ENCODE measurements around the gene SP8. TPM values are rescaled to one million over a fixed set of nuclear protein-coding genes. Genes with fewer than 3 reads are reported as not detected.

SP8 gene
- total RNA-seq, 8 experiments from 2014 or later: 0.10 to 16.8 (median 4.2) TPM

DNA sequence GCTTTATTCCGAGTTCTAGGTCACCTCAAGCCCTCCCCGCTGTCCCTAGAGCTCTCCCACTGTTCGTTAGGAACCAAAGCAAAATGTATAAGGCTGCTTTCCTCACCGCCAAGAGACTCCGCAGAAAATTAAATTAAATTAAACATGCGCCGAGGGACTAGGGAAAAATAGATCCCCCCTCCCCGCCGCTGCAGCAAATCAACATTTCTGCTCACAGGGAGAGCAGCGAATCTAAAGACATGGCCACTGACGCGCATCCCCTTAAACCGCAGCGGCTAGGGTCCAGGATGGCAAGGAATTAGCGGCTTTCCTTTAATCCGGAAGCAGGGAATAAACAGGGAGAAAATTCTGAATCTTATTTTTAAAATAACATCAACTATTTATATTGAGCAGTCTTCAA is 7.6 kb downstream of the SP8 start:
- peaks cover 26 to 27% of the 10 kb centered on the region in 2 donors for H3K4me1 ChIP-seq (replicated peaks in 1 of 2)
- H3K4me3 ChIP-seq: peak overlapping the region in 3 of 5 donors; percentile 31 to 47 (median 43)
- ATAC-seq (replicated peaks in 6 of 8): peak in 3 of 8 experiments; percentile 9 to 33 (median 15)
- 19 to 75% (median 44%) methylated on average over 2 to 16 of the region's 16 CpGs; no CpG with 5 or more reads in 1 of the 10 experiments for WGBS, 10 experiments
- no peak overlapping the region for H3K27ac ChIP-seq
- in situ Hi-C loops (cut with MboI; ENCODE audit: low pct_unique_long_range_greater_than_20kb in 2 of 9, low sequenced_read_pairs in 9 of 9, unreplicated experiment in 9 of 9): loop anchor here (10.0 to 25.0 kb wide), 8 partner anchors 183 to 983 kb away; partner anchors contain the start of gene SP4 (in 1 of the 9)

DNA sequence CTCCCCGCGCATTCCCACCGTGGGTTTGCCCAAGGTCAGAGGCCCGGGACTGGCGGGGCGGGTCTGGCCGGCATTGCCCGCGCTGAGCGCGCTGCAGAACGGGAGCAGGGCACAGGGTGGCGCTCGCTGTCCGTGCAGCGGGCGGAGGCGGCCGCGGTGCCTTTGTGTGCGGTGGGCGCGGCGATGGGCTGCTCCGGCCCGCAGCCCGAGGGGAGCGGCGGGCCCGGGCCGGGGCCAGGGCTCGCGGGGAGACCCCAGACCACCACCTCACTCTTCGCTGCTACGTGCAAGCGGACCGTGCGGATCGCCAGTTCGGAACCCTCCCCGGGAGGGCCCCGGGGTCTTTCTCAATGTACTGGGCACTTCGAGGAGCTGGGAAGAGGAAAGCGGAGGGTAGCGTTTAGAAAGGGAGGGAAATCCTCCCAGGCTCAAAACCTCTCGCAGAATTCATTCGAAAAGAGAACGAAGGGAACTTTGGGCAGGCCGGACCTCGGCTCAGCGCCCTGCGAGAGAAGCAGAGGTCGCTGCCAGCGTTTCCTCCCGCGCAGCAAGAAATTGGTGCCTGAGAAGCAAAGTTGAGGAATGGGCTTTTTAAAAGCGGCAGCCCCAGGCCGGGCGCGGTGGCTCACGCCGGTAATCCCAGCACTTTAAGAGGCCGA is 8.5 kb downstream of the SP8 start:
- in situ Hi-C loops (cut with MboI; ENCODE audit: low pct_unique_long_range_greater_than_20kb in 2 of 9, low sequenced_read_pairs in 9 of 9, unreplicated experiment in 9 of 9): loop anchor here (10.0 to 25.0 kb wide), 8 partner anchors 184 to 984 kb away; partner anchors contain the start of gene SP4 (in 1 of the 9)
- H3K4me3 ChIP-seq: peak overlapping the region; percentile 31 to 47 (median 43)
- WGBS, 10 experiments: 0 to 29% (median 10%) methylated on average over 1 to 19 of the region's 63 CpGs; no CpG with 5 or more reads in 2 of the 10 experiments
- peak; percentile 92 to 100 (median 96) for ATAC-seq (replicated peaks in 6 of 8)
- peaks cover 26 to 27% of the 10 kb centered on the region in 2 donors for H3K4me1 ChIP-seq (replicated peaks in 1 of 2)
- peak overlapping the region in 1 of 2 donors; percentile 73 for H3K27ac ChIP-seq

DNA sequence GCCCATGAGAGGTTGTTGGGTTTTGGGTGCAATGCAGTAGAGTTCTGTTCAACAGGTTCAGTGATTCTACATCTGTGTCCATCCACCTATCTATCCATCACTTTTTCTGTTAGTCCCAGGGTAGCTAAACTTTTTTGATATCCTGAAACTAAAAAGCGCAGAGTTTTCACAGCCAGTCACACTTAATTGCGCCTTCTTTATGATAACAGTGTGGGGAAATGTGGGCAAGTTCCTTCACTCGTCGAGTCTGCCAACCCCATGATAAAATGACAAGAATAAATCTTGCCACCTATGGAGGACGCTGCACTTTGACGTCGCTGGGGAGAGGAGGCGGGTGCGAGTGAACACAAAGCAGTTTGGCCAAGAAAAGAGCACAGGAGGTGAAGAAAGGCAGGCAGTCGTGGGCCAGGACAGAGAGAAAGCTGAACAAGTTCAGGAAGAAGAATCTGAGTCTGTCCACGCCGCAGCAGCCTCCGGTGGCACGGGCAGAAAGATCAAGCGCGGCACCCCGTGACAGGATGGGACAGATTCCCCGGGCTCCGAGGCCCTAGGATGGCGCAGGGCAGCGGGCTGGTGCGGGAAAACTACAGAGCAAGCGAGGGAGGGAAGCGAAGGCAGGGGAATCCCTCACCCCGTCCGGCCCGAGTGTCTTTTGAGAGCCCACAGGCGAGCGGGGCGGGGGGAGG is 9.2 kb downstream of the SP8 start:
- WGBS, 10 experiments: 8 to 64% (median 45%) methylated on average over 2 to 9 of the region's 30 CpGs; no CpG with 5 or more reads in 1 of the 10 experiments
- in situ Hi-C loops (cut with MboI; ENCODE audit: low pct_unique_long_range_greater_than_20kb in 2 of 9, low sequenced_read_pairs in 9 of 9, unreplicated experiment in 9 of 9): loop anchor here (10.0 to 25.0 kb wide), 8 partner anchors 185 to 985 kb away; partner anchors contain the start of gene SP4 (in 1 of the 9)
- Histone ChIP-seq H3K27ac (no peak overlapping the region), H3K4me1 (replicated peaks in 1 of 2) (peaks cover 26 to 27% of the 10 kb centered on the region in 2 donors), H3K4me3 (peak overlapping the region; percentile 31 to 47 (median 43))
- ATAC-seq (replicated peaks in 6 of 8): peak; percentile 46 to 77 (median 63)

DNA sequence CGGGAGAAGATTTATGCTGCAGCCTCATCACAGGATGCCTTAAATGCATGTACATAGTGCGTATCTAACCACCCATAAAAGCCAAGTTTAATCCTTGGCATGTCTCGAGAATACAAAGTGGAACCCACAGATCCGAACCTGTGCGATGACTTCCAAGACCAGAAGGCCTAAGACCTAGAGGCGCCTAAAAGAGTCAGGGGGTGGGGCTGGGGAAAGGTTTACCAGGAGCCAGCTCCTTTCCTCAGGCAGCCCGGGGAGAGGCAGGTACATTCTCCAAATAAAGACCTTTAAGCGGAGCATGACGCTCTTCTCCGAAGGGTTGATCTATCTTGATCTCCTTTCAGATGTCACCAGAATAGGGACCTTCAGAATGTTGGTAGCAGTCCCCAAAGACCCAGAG is 9.7 kb downstream of the SP8 start:
- no peak overlapping the region for H3K27ac ChIP-seq
- no peak overlapping the region for H3K4me3 ChIP-seq
- H3K4me1 ChIP-seq (replicated peaks in 1 of 2): peaks cover 26 to 27% of the 10 kb centered on the region in 2 donors
- ATAC-seq (replicated peaks in 6 of 8): no peak
- 10 to 90% (median 76%) methylated on average over 2 to 8 of the region's 10 CpGs; no CpG with 5 or more reads in 3 of the 10 experiments for WGBS, 10 experiments
- in situ Hi-C loops (cut with MboI; ENCODE audit: low pct_unique_long_range_greater_than_20kb in 2 of 9, low sequenced_read_pairs in 9 of 9, unreplicated experiment in 9 of 9): loop anchor here (10.0 to 25.0 kb wide), 8 partner anchors 185 to 985 kb away; partner anchors contain the start of gene SP4 (in 1 of the 9)

DNA sequence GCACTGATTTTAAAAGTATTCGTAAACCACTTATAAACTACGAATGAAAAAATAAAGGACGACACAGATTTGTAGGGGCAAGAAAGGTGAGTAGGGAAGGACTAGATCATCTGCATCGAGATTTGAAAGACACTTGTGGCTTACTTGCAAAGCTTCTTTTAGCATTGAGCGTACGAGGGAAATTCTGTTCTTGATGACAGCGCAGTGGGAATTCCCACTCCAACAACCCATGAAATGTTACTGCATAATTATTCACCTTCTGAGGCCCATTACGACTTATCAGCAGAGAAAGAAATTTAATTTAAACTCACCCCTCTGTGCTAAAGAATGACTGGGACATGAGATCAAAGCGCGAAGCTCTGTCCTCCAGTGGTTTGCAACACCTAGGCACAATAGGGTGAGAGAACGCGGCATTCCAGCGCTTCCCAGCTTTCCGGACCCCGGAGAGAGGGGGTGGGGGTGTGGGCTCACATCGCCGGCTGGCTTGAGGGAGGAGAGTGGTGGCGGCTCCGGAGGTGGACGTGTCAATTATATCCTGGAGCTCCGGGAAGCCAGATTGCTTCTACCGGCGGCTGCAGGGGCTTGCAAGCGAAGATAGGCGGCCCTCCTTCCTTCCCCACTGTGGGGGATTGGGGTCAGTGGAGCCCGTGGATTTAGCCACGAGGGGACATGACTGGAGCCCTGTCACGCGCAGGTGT is 10.3 kb downstream of the SP8 start:
- H3K4me3 ChIP-seq: no peak overlapping the region
- H3K27ac ChIP-seq: no peak overlapping the region
- 3 to 80% (median 50%) methylated on average over 1 to 21 of the region's 29 CpGs; no CpG with 5 or more reads in 1 of the 10 experiments for WGBS, 10 experiments
- ATAC-seq (replicated peaks in 6 of 8): no peak
- peaks cover 26 to 27% of the 10 kb centered on the region in 2 donors for H3K4me1 ChIP-seq (replicated peaks in 1 of 2)
- in situ Hi-C loops (cut with MboI; ENCODE audit: low pct_unique_long_range_greater_than_20kb in 2 of 9, low sequenced_read_pairs in 9 of 9, unreplicated experiment in 9 of 9): loop anchor here (10.0 to 25.0 kb wide), 8 partner anchors 186 to 986 kb away; partner anchors contain the start of gene SP4 (in 1 of the 9)

DNA sequence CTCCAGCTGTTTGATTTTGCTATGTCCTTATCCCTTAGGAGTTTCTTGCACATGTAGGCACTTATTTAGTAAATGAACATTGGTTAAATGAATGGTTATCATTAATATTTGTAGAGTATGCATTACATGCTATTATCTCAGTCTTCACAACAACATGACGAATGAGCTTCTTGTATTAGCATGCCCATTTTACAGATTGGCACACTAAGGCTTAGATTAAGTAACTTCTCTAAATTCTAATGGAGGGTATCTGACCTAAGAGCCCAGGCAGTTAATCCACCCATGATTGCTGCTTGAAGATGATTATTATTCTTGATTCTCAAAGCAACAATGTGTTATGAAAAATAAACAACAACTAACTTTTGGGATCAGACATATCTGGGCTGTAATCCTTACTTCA is 32.7 kb downstream of the SP8 start:
- Histone ChIP-seq H3K27ac (no peak overlapping the region), H3K4me1 (replicated peaks in 1 of 2) (no peaks in the 10 kb centered on the region), H3K4me3 (no peak overlapping the region)
- in situ Hi-C loops (cut with MboI; ENCODE audit: low pct_unique_long_range_greater_than_20kb in 2 of 9, low sequenced_read_pairs in 9 of 9, unreplicated experiment in 9 of 9): no loop called here
- no peak for ATAC-seq (replicated peaks in 6 of 8)
- WGBS, 10 experiments: 0 to 100% (median 100%) methylated on average over 1 of the region's 1 CpG; no CpG with 5 or more reads in 3 of the 10 experiments

DNA sequence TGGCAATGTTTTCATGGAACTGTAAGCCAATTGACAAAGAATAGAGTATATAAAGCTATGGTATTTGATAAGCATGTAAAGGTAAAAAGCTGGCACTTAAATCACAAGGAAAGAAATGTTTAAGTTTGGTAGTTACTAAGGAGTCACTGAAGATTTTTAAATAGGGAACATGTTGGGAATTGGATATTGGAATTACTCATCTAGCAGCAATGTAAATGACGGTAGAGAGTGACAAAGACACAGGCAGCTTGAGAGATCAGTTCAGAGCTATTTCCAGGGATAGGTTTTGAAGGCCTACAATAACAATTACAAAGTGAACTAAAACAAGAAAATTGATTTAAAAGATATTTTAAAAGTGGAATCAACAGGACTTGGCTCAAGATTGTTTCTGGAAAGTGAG is 36.8 kb downstream of the SP8 start:
- H3K27ac ChIP-seq: no peak overlapping the region
- no peak overlapping the region for H3K4me3 ChIP-seq
- no peak for ATAC-seq (replicated peaks in 6 of 8)
- 0 to 100% (median 60%) methylated on average over 1 of the region's 1 CpG; no CpG with 5 or more reads in 3 of the 10 experiments for WGBS, 10 experiments
- in situ Hi-C loops (cut with MboI; ENCODE audit: low pct_unique_long_range_greater_than_20kb in 2 of 9, low sequenced_read_pairs in 9 of 9, unreplicated experiment in 9 of 9): no loop called here
- H3K4me1 ChIP-seq (replicated peaks in 1 of 2): peaks cover 0 to 13% of the 10 kb centered on the region in 2 donors

DNA sequence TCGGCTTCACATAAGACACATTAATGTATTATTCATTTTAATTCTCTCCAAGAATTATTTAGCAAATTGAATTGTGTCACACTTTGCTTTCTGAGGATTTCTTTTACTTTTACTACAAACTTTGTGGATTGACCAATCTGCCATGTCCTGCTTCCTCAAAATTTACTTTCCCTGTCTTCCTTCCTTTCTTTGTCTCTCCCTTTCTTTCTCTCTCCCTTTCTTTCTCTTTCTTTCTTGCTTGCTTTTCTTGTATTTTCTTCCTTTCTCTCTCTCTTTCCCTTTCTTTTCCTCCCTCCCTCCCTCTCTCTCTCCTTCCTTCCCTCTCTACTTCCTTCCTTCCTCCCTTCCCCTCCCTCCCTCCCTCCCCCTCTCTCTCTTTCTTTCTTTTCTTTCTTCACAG is 37.8 kb downstream of the SP8 start:
- no peak for ATAC-seq (replicated peaks in 6 of 8)
- H3K27ac ChIP-seq: no peak overlapping the region
- peaks cover 0 to 14% of the 10 kb centered on the region in 2 donors for H3K4me1 ChIP-seq (replicated peaks in 1 of 2)
- 8 to 100% (median 100%) methylated on average over 1 of the region's 1 CpG; no CpG with 5 or more reads in 3 of the 10 experiments for WGBS, 10 experiments
- in situ Hi-C loops (cut with MboI; ENCODE audit: low pct_unique_long_range_greater_than_20kb in 2 of 9, low sequenced_read_pairs in 9 of 9, unreplicated experiment in 9 of 9): no loop called here
- no peak overlapping the region for H3K4me3 ChIP-seq

DNA sequence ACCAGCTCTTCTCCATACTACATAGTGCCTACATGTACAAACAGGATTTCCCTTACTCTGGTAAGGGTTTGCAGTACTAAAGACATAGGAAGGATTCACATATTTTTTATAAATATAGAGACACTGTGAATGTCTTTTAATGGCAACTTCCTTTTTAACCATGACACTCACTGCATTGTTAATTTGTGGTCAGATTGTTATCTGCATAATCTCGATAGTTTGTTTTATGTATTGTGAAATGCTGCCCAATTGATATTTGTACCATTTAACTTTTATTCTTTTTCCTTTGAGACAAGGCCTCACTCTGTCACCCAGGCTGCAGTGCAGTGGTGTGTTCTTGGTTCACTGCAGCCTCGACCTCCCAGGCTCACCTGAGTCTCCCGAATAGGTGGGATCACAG is 39.7 kb downstream of the SP8 start:
- Histone ChIP-seq H3K27ac (no peak overlapping the region), H3K4me3 (no peak overlapping the region), H3K4me1 (replicated peaks in 1 of 2) (peaks cover 0 to 14% of the 10 kb centered on the region in 2 donors)
- WGBS, 10 experiments: 0 to 100% (median 86%) methylated on average over 1 to 3 of the region's 3 CpGs; no CpG with 5 or more reads in 1 of the 10 experiments
- ATAC-seq (replicated peaks in 6 of 8): no peak
- in situ Hi-C loops (cut with MboI; ENCODE audit: low pct_unique_long_range_greater_than_20kb in 2 of 9, low sequenced_read_pairs in 9 of 9, unreplicated experiment in 9 of 9): no loop called here

DNA sequence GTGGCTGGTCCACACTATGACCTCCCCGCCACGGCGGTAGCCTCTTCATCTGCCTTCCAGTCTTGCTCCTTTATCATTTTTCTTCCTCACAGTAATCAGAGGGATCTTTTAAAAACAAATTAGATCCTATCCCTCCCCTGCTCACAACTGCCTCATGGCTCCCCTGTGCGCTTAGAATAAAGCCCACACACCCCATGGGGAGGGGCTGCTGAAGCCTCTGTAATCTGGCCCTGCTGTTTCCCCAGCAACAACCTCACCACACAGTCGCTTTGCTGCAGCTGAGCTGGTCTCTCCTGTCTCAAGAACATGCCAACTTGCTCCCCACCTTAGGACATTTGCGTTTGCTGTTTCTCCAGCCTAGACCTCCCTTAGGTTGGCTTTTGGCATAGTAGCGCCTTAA is 41.0 kb downstream of the SP8 start:
- in situ Hi-C loops (cut with MboI; ENCODE audit: low pct_unique_long_range_greater_than_20kb in 2 of 9, low sequenced_read_pairs in 9 of 9, unreplicated experiment in 9 of 9): no loop called here

DNA sequence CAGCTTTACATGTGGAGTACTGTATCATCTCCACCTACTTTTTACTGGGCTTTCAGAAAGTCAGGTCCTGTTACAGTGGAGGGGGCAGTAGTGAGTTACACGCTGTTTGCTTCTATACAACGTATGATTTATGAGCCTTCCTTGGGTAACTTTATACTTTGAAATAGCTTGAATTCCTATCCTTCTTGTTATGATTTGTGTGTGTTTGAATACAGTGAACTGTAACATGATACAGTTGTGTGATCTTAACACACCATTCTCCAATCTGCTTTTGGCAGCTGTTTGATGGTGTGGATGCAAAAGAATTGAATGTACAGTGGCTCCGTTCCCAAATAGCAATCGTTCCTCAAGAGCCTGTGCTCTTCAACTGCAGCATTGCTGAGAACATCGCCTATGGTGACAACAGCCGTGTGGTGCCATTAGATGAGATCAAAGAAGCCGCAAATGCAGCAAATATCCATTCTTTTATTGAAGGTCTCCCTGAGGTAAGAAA is 41.7 kb downstream of the SP8 start:
- H3K27ac ChIP-seq: no peak overlapping the region
- in situ Hi-C loops (cut with MboI; ENCODE audit: low pct_unique_long_range_greater_than_20kb in 2 of 9, low sequenced_read_pairs in 9 of 9, unreplicated experiment in 9 of 9): no loop called here
- WGBS, 10 experiments: 6 to 100% (median 75%) methylated on average over 1 to 7 of the region's 7 CpGs
- ATAC-seq (replicated peaks in 6 of 8): peak in 4 of 8 experiments; percentile 25 to 83 (median 61)
- H3K4me1 ChIP-seq (replicated peaks in 1 of 2): peaks cover 0 to 14% of the 10 kb centered on the region in 2 donors
- H3K4me3 ChIP-seq: no peak overlapping the region

More for the DNA sequence above, 41.0 kb downstream of the SP8 start:
- peak in 5 of 8 experiments; percentile 59 to 88 (median 69) for ATAC-seq (replicated peaks in 6 of 8)
- WGBS, 10 experiments: 31 to 100% (median 64%) methylated on average over 1 to 7 of the region's 7 CpGs; no CpG with 5 or more reads in 1 of the 10 experiments
- Histone ChIP-seq H3K4me3 (no peak overlapping the region), H3K4me1 (replicated peaks in 1 of 2) (peaks cover 0 to 14% of the 10 kb centered on the region in 2 donors), H3K27ac (no peak overlapping the region)

DNA sequence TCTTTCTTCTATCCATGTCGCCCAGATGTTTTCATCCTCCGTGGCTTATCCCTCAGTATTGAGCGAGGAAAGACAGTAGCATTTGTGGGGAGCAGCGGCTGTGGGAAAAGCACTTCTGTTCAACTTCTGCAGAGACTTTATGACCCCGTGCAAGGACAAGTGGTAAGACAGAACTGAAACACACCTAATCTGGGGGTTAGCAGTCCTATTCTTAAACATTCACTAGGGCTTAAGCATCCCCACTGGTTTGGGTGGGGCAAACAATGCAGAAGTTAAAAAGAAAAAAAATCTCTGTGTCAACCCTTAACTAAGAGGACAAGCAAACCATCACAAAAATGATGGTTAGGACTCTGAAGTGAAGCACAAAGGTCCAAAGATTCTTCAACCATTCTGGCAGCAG is 43.8 kb downstream of the SP8 start:
- Histone ChIP-seq H3K4me1 (replicated peaks in 1 of 2) (peaks cover 0 to 16% of the 10 kb centered on the region in 2 donors), H3K27ac (no peak overlapping the region), H3K4me3 (no peak overlapping the region)
- ATAC-seq (replicated peaks in 6 of 8): no peak
- WGBS, 10 experiments: 0 to 92% (median 7%) methylated on average over 1 to 5 of the region's 5 CpGs; no CpG with 5 or more reads in 3 of the 10 experiments
- in situ Hi-C loops (cut with MboI; ENCODE audit: low pct_unique_long_range_greater_than_20kb in 2 of 9, low sequenced_read_pairs in 9 of 9, unreplicated experiment in 9 of 9): no loop called here
